Thoracic aorta (tissue), 2 donors: ENCODE results near the gene ACYP1. TPM values are rescaled to one million over a fixed set of nuclear protein-coding genes. Genes with fewer than 3 reads are reported as not detected.
A peak's percentile ranks its signal among the peaks of the same experiment; 100 is the strongest.

ENCODE experiments used
- ATAC-seq: fragments of 150-250 bp; one replicate; pipeline ENCODE4 v1.8.0; 2017; ENCODE audit warnings: low read depth; ENCODE audit not compliant: insufficient number of reproducible peaks, low FRiP score
- DNase-seq: peaks from one replicate; pipeline ENCODE4 v3.0.0-alpha.2; 2020; ENCODE audit warnings: low spot score
- H3K27ac ChIP-seq, 2 donors: fragments of 200-600 bp; sonication (generic); 1 replicate in 1 of 2; 2 replicates in 1 of 2; pipeline ENCODE4 v1.5.1; 2016; ENCODE audit warnings: mild to moderate bottlenecking in 2 of 2, moderate library complexity in 2 of 2
- H3K27me3 ChIP-seq: fragments of 200-600 bp; sonication (generic); replicated peaks from 2 replicates; pipeline ENCODE4 v1.6.0; 2016; ENCODE audit warnings: mild to moderate bottlenecking; ENCODE audit not compliant: insufficient read depth
- H3K36me3 ChIP-seq: fragments of 200-600 bp; sonication (generic); one replicate; pipeline ENCODE4 v1.5.1; 2016
- H3K4me1 ChIP-seq, 2 donors: fragments of 200-600 bp; sonication (generic); 1 replicate in 1 of 2; 2 replicates in 1 of 2; pipeline versions ENCODE4 v1.5.1 to v1.6.0; 2016; ENCODE audit warnings: low read depth in 2 of 2, mild to moderate bottlenecking in 1 of 2; ENCODE audit not compliant: control insufficient read depth in 1 of 2
- H3K4me3 ChIP-seq: fragments of 200-600 bp; sonication (generic); 2 replicates; pipeline ENCODE4 v1.5.1; 2016; ENCODE audit warnings: mild to moderate bottlenecking
- H3K9me3 ChIP-seq: fragments of 200-600 bp; sonication (generic); 2 replicates; pipeline ENCODE4 v1.5.1; 2016
- total RNA-seq, 2 donors: library from RNA; depleted of rRNA; stranded (reverse); fragments of >200 nt; gene quantifications; one replicate each; pipeline versions ENCODE4 v1.1.0 to v1.2.3, GENCODE V29; 2016
- TF ChIP-seq, protein P1 (sequence below): fragments of 200-600 bp; sonication (generic); IDR thresholded peaks from one replicate; pipeline ENCODE4 v1.5.1; 2019; ENCODE audit warnings: antibody characterized with exemption

ACYP1 gene
- total RNA-seq, 2 donors from 2014 or later = 4.9 to 6.8 TPM

DNA sequence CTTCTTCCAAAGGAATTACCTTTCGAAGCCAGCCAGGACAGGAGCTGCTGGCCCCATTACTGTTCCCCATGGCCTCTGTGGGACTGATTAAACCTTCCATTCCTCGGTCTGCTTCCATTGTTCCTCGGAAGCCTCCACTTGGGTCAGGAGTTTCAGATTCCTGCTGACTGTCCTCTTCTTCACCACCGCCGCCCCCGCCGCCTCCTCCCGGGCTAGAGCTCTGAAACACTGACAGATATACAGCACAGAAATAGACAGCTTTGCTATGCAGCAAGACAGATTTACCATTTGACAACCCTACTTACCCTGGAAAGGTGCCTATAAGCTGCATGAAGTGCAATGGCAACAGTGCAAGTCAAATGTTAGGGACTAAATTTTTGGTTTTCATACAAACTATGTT lies 27.4 kb upstream of the ACYP1 start:
- no peak overlapping the region for H3K4me3 ChIP-seq
- H3K4me1 ChIP-seq = no peaks in the 10 kb centered on the region
- H3K27me3 ChIP-seq = no peaks in the 10 kb centered on the region
- ATAC-seq (no peak), DNase-seq (no peak)
- H3K27ac ChIP-seq = no peak overlapping the region
- H3K36me3 ChIP-seq = peaks cover 38% of the 10 kb centered on the region
- no peaks in the 10 kb centered on the region for H3K9me3 ChIP-seq
- TF ChIP-seq, protein P1, sequence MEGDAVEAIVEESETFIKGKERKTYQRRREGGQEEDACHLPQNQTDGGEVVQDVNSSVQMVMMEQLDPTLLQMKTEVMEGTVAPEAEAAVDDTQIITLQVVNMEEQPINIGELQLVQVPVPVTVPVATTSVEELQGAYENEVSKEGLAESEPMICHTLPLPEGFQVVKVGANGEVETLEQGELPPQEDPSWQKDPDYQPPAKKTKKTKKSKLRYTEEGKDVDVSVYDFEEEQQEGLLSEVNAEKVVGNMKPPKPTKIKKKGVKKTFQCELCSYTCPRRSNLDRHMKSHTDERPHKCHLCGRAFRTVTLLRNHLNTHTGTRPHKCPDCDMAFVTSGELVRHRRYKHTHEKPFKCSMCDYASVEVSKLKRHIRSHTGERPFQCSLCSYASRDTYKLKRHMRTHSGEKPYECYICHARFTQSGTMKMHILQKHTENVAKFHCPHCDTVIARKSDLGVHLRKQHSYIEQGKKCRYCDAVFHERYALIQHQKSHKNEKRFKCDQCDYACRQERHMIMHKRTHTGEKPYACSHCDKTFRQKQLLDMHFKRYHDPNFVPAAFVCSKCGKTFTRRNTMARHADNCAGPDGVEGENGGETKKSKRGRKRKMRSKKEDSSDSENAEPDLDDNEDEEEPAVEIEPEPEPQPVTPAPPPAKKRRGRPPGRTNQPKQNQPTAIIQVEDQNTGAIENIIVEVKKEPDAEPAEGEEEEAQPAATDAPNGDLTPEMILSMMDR = no peak

DNA sequence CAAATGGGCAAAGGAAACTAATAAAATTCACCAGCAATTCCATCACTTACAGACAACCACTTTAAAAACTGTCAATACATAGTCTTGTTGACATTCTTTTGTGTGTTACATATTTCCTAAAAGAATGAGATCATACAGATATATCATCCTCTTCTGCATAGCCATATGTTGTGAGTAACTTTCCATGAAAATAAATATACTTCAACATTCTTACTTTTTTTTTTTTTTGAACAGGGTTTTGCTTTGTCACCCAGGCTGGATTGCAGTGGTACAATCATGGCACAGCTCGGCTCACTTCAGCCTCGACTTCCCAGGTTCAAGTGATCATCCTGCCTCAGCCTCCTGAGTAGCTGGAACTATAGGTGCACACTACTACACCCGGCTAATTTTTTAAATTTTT lies 26.5 kb upstream of the ACYP1 start:
- Histone ChIP-seq H3K27me3 (no peaks in the 10 kb centered on the region), H3K4me3 (no peak overlapping the region), H3K27ac (no peak overlapping the region), H3K36me3 (peaks cover 37% of the 10 kb centered on the region), H3K9me3 (no peaks in the 10 kb centered on the region), H3K4me1 (no peaks in the 10 kb centered on the region)
- DNase-seq = no peak
- ATAC-seq = no peak
- TF ChIP-seq, protein P1 = no peak

DNA sequence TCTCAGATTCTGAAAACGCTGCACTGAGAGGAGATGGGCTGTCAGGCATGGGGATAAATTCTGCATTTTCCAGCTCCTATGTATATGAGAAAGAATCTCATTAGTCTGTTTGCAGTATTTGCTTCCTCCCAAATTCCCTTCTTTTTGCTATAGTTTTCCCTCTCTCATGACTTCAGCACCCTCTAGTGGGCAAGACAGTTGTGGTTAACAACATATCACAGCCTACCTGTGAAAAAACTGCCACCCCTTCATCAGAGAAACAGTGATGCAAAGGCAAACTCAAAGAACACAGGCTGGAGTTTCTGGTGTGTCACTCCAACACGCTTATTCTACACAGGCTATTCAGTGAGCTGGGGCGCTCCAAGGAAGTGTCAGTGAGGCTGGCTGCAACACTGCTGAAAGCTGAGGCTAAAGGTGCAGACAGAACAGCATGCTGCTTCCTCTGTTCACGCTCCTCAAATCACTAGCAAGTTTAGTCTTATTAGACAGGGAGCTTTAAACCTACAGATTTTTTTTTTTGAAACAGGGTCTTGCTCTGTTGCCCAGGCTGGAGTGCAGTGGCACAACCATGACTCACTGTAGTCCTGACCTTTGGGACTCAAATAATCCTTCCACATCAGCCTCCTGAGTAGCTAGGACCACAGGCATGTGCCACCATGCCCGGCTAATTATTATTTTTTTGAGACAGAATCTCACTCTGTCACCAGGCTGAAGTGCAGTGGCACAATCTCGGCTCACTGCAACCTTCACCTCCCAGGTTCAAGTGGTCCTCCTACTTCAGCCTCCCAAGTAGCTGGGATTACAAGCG lies 24.9 kb upstream of the ACYP1 start:
- Histone ChIP-seq H3K27ac (no peak overlapping the region), H3K4me1 (no peaks in the 10 kb centered on the region), H3K4me3 (no peak overlapping the region), H3K9me3 (no peaks in the 10 kb centered on the region), H3K36me3 (peaks cover 41% of the 10 kb centered on the region), H3K27me3 (no peaks in the 10 kb centered on the region)
- no peak for ATAC-seq
- TF ChIP-seq, protein P1 = peak; percentile 64
- DNase-seq = peak; percentile 17

DNA sequence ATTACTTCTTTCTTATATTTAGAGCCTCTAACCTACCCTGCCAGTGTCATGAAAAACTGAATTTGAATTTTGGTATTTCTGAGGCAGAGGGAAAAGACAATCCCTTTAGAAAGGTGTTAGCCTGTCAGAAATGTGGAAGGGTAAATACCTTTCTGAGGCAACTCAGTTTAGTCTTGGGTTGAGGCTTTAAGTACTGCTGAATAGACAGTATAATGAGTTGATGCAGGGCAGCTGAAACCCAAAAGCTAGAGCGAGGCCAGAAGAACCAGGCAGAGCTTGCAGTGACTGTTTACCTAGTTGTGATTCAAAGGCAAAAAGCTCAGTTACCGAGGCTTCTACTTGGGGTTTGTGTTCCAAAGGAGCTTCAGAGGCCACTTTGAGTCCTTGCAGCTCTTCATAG lies 24.3 kb upstream of the ACYP1 start:
- DNase-seq = no peak
- ATAC-seq = no peak
- TF ChIP-seq, protein P1 = no peak
- peaks cover 42% of the 10 kb centered on the region for H3K36me3 ChIP-seq
- H3K4me1 ChIP-seq = no peaks in the 10 kb centered on the region
- no peak overlapping the region for H3K27ac ChIP-seq
- no peak overlapping the region for H3K4me3 ChIP-seq
- H3K9me3 ChIP-seq = no peaks in the 10 kb centered on the region
- no peaks in the 10 kb centered on the region for H3K27me3 ChIP-seq

DNA sequence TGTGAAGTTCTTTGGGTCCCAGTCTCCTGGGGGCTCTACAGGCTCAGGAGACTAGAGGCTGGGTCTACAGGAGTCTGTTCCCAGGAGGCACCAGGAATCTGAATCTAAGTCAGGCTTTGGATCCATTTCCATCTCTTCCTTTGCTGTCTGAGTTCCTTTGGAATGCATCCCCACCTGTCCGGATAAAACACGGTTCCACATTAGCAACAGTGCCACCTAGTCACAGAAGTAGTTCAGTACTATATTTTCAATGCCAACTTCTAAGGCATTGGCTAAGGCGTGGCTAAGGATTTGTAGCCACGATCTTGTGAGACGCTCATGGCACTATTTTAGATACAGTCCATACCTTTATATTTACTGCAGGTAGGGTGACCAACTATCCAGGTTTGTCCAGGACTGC lies 20.7 kb upstream of the ACYP1 start:
- ATAC-seq = no peak
- Histone ChIP-seq H3K4me3 (no peak overlapping the region), H3K27me3 (no peaks in the 10 kb centered on the region), H3K27ac (no peak overlapping the region), H3K4me1 (peaks cover 0 to 11% of the 10 kb centered on the region in 2 donors), H3K36me3 (peaks cover 42% of the 10 kb centered on the region), H3K9me3 (no peaks in the 10 kb centered on the region)
- DNase-seq = no peak
- TF ChIP-seq, protein P1 = no peak
